Measurements from ENCODE around the gene MS4A4E.
"Not testable (repeated sequence)": the region's sequence is repeated elsewhere in the genome, so short reads cannot be mapped to it uniquely, and the experiment has no call there.

The MS4A4E gene

DNA sequence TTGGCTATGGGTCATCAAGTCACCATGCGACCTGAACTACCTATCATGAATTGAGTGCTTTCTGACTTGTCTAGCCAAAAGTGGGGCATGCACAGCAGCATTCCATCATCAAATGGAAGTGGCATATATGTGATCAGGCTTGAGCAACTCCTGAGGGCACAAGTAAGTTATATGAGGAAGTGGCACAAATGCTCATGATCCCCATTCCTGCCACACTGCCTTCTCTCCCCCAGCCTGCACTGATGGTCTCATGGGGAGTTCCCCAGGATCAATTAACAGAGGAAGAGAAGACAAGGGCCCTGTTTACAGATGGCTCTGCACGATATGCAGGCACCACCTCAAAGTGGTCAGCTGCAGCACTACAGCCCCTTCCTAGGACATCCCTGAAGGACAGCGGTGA, 21.8 kb downstream of the MS4A4E start:
- no peak for DNase-seq

DNA sequence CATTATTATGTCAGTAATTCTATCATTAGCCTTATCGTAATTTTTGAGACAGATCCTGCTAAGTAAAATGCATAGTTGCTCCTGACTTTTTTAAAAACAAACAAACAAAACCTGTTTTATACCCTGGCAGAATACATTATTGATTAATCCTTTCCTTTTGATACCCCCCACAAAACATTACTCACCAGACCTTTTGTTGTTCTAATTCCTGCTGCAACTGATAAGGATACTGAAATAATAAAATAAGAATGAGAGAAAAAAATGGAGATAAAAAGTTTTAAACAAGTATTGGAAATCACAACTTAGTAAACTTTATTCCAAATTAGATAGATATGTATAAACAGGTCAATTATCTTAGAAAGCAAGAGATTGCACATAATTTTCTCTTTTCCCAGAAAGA, 28.6 kb downstream of the MS4A4E start:
- DNase-seq, result no peak

DNA sequence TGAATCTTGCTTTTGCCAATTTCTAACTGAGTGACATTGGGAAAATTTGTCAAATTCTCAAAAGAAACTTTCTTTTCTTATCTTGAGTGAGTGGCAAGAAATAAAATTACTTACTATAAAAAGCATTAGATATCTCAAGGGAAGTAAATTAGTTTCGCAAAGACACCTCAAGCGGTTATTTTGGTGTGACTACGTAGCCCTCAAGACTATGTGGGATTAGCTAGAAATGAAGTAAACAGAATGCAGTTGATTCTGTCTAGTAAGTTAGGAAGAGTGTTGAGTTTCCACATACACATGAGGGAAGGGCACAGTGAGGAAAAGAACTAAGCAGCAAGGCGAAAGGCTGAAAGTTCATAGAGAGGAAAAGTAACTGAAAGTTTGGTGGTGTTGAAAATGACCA, 31.7 kb downstream of the MS4A4E start:
- DNase-seq, result no peak

DNA sequence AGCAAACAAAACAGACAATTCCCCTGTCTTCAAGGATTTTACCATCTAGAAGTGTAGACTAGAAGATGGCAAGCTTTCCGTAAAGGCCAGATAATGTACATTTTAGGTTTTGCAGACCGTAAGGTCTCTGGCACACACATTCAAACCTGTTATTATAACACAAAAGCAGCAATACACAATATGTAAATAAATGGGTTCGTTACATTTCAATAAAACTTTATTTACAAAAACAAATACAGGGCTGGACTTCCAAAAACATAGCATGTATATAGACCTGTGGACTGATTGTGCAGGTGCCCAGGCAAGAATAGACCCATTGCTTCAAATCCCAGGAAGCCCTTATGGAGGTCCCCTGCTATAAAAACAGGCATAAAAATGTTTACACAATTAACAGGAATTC, 33.0 kb downstream of the MS4A4E start:
- DNase-seq, result no peak

DNA sequence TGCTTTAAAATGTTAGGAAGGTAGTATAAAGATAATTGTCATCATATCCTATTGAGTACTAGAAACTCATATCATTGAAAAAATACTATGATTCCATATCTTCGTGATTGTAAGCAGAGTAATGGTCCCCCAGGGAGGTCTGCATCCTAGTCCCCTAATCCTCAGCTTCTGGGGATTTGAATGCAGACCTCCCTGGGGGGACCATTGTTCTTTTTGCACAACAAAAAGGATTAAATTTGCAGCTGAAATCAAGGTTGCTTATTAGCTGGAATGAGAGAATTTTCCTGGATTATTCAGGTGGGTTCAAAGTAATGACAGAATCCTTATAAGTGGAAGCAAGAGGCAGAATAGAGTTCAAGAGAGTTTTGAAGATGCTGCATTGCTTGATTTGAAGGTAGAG, 34.0 kb downstream of the MS4A4E start:
- no peak for DNase-seq

DNA sequence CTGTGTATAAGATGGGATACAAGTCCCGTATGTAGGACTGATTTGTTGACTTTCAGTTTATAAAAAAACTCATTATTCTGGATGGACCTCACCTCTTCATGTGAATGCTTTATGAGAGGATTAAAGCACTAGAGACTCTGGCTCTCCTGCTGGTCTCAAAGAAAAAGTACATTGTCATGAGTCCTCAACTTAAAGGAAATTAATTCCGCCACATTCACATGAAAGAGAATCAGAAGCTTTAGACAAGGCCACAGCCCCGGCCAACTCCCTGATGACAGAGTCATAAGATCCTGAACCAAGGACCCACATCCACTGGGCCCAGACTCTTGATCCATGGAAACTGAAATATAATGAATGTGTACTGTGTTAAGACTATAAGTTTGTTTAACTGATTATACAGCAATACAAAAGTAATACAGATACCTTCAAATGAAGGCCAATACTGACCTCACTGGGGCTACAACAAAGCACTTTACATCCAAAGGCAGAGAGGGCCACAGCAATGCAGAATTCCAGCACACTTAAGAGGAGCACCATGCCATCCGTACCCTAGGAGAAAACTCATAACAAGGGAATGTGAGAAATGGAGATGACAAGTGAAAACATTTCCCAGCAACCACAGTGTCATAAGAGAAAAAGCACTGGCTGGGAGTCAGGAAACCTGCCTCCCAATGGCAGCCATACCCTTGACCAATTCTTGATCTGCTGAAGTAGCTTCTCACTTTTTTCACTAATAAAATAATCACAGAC, 34.6 kb downstream of the MS4A4E start:
- no peak for DNase-seq

DNA sequence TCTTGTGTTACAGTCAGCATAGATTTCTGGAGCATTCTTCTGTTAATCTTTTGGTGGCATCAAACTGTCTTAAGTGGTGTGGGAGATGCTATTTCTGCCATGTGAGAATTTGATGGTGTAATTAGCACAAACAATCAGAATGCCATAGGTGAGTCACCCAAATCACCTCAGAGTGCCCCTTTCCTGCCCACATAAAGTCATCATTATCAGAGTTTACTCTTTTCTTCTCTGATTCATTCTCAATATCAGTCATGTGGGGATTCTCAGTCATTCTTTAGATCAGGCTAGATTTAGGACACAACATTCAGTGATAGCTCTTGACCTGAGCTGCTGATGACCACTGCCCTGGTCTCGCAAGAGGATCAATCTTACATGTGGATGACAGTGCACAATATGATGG, 36.3 kb downstream of the MS4A4E start:
- DNase-seq, result no peak

DNA sequence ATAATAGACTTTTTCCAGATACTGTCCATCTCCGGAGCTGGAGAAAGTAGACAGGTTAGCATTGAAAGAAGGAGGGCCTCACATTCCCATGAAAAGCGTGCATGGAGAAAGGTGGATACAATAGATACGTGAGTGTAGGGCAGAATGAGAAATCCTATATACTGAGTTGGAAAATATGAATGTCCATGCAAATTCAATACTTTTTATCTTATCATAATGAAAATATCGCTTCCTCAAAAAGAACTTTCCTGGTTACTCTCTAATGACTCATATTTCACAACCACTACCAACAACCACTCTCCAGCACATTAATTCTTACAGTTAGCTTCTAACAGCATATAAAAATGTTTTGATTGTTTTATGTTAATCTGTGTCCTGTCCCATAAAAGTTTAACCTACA, 38.0 kb downstream of the MS4A4E start:
- DNase-seq, result no peak

DNA sequence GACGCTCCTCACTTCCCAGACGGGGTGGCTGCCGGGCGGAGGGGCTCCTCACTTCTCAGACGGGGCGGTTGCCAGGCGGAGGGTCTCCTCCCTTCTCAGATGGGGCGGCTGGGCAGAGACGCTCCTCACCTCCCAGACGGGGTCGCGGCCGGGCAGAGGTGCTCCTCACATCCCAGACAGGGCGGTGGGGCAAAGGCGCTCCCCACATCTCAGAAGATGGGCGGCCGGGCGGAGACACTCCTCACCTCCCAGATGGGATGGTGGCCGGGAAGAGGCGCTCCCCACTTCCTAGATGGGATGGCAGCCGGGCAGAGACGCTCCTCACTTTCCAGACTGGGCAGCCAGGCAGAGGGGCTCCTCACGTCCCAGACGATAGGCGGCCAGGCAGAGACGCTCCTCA, 41.6 kb downstream of the MS4A4E start:
- not testable (repeated sequence) for DNase-seq

DNA sequence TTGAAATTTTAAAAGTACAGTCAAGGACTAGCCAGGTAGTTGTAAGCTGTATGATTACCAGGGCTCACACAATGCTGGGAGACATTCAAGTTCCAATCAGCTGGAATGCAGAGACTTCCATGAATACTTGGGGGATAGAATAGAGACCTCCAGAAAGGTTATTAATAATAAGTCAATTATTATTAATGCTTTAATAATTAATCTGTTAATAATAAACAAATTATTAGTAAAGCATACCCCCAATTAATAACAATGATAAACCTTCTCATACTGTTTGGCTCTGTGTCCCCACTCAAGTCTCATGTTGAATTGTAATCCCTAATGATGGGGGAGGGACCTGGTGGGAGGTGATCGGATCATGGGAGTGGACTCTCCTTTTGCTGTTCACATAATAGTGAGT, 45.5 kb downstream of the MS4A4E start:
- no peak for DNase-seq

DNA sequence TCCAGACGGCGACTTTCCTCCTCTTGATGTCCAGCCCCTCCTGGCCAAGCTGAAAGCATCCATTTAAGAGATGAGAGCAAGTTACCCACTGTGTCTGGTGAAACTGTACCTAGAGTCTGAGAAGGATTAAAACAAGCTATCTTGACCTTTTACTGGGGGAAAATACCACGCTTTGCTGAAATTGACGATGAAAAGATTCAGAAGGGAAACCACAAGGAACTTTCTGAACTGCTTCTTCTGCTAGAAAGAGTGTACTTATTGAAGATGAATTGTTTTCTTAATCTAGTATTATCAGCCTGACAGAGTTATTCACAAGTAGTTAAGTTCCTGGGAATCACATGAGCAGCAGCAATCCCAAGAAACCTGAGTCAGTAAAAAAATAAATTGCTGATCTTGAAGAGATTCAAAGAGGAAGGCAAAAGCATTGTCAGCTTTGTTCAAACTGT, 47.0 kb downstream of the MS4A4E start:
- no peak for DNase-seq

DNA sequence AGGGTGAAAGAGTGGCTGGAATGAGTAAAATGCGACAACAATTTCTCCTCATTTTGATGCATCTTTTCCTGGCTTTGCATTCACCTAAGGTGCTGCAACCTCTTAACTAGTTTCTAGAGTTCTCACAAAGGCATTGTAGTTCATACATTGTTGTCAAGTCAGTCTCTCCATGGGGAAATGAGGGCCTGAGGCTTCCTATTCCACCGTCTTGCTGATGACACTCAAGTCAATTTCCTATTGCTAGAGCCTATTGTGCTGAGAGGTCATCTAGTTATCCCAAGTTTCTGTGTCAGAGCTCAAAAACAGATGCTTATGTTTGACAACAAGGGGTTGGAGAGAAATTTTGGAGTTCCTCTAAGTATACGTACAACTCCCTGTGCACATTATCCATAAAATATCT, 48.4 kb downstream of the MS4A4E start:
- DNase-seq, result no peak

DNA sequence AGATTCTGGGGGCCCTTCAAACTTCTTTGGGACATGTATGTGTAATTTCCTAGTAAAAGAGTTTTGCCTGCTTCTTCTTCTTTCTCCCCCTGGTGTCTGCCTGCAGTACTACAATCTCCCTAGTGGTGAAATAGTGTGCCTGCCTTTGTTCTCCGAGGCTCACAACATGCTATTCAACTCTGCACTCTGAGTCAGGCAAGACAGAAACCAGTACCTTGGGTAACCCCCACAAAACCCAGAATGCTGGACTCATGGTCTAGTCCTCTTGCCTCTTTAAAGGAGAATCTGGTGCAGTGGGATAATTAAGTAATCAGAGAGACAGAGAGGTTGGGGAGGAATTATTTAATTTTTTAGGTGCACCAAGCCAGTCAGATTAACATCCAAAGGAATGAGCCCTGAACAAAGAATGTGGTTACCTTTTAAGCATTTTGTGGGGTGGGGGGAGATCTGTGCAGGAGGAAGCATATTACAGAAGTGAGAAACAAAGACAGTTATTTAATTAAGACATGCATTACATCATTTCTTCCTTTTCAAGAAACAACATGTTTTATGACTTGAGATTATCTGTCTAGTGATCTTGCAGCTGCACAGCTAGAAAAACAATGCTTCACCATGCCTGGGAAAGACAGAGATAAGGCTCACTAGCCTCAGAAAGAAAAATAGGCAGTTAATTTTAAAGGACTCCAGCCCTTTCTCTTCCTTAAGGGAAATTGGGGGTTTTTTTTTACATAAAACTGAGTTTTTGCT, 49.1 kb downstream of the MS4A4E start:
- DNase-seq, result no peak

DNA sequence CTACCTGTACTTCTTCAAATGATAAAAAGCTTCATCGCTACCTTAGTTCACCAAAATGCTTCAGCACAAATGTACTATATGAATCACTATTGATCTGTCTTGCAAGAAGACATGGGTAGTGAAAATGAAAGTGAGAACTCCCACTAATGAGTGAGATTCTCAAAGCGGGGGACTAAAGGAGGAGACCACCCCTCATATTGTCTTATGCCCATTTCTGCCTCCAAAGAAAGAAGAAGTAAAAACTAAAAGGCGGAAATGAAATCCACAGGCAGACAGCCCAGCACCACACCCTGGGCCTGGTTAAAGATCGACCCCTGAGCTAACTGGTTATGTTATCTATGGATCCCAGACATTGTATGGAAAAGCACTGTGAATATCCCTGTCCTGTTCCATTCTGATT, 50.4 kb downstream of the MS4A4E start:
- not testable (repeated sequence) for DNase-seq

DNA sequence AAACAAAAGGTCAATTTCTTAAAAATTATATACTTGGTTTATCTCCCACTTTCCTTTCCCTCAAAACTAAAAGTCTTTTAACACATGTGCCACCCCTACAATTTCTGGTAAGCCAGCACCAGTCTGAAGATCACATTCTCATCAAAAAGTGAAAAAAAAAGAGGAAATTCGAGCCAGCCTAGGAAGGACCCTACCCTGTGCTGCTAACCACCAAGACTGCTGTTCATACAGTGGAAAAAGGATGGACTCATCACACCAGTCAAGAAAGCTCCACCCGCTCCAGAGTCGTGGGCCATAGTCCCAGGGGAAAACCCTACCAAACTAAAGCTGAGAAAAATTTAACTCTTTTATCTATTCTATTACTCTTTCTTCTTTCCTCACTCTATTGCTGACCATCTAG, 54.5 kb downstream of the MS4A4E start:
- DNase-seq, result not testable (repeated sequence)

DNA sequence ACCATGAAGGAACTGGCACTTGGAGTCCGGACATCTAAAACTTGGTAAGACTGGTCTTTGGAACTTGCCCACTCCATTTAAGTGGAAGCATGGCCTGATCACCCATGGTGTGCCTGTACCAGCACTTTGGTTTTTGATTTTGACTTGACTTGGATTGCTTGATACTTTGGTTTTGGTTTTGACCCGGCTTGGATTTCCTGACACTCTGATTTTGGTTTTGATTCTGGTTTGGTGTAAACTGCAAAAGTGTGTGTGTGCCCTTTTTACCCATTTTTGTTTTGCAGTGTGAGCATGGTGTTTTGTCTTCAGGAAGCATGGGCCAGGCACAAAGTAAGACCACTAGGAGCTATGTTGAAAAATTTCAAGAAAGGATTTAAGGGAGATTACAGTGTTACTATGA, 56.8 kb downstream of the MS4A4E start:
- not testable (repeated sequence) for DNase-seq

DNA sequence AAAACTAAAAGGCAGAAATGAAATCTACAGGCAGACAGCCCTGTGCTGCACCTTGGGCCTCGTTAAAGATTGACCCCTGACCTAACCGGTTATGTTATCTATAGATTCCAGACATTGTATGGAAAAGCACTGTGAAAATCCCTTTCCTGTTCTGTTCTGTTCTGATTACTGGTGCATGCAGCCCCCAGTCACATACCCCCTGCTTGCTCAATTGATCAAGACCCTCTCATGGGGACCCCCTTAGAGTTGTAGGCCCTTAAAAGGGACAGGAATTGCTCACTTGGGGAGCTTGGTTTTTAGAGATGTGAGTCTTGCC, 57.5 kb downstream of the MS4A4E start:
- not testable (repeated sequence) for DNase-seq

DNA sequence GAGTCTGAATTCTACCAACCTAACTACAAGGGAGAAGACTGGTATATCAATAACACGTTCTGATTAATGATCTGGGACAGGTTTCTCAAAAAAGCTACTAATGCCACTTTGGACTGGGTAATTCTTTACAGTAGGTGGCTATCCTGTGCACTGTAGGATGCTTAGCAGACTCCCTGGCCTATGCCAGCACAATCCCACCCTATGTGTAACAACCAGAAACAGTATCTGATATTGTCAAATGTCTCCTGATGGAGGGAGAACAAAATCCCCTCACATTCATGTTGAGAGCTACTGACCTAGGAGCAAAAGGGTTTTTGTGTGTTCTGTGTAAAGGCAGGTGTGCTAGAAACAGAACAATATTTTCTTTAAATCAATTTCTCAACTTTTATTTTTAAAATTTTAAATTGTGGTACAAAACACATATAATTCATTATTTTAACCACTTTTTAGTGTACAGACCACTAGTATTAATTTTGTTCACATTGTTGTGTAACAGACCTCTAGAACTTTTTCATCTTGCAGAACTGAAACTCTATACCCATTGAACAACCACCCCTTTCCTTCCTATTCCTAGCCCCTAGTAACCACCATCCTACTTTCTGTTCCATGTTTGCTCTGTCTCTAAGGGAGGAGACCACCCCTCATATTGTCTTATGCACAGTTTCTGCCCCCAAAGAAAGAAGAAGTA, 58.0 kb downstream of the MS4A4E start:
- no peak for DNase-seq

DNA sequence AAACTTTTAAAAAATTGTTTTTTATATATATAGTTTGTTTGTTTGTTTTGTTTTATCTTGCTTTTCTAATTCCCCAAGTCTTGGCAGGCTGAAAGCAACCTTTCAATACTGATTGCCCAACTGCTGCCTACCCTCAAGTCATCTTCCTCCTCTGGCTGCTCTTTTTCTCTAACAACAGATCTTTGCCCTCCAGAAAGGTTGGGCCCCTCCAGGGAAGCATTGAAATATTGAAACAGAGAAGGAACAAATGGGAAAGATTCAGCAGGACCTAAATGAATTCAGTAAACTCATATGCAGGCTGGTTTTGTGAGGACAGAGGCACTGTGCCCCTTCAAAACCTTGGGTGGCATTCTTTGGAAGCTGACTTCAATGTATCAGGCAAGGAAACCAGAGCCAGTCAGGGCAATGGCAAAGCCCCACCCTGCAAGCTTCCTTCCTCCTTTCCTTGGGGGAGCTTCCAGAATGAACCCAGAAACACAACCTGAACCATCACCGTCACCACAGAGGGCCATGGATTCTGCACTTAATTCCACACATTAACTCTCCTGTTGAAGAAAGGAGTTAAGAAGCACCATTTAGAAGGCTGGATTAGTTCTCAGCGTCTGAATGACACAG, 59.2 kb downstream of the MS4A4E start:
- no peak for DNase-seq

DNA sequence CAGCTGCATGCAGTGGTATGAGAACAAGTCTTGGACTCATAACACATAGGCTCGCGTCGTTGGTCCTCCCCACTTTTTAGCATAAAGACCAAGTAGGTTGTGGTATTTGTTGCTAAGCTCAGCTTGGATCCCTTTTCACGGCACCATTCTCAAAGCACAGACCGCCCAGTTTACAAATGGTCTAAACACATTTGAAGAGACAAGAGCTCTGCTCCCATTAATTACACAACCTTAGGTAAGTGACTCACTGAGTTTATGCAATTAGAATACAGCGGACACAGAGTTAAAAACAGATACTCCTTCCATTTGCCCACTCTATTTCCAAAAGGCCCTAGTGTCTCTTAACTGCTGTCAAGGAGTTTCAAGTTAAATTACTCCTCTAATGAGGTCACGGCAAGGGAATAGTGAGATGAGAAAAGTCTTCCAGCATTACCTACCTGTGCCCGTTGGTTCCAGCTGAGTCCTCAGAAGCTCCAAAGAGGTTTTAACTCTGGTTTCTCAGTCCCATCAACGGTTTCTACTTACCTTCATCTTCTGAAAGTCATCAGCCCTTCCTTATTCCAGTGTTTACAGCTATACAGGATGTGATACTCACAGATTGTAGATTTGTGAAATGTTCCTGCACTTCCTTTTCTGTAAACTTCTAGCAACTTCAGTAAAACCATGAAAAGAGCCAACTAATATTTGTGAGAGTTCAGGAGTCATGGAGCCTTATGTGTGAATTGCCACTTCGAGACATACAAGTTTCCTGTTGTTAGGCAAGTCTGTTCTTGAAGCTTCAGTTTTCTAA, 60.2 kb downstream of the MS4A4E start, which contains the start of gene MS4A6A:
Gene MS4A6A, minus strand, starts transcription at position 543 of the 790 bp plus-strand sequence. CDS start 1,356 bp downstream, outside the sequence.
- no peak for DNase-seq

DNA sequence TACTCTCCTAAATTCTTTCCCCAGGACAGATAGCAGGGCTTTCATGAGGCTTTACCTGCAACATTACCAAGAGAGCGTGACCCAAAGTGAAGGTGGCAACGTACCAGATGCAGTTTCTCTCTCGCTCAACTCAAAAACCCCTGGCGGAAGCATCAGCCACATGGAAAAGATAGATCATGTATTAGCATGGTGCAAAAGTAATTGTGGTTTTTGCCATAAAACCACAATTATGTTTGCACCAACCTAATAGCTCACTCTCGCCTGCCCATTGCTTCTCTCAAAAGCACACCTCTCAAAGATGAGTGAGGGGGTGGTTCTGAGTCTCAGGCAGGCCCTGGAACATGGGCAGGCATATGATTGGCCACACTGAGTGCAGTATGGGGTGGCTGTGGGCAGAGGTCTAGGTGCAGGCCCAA, 67.1 kb downstream of the MS4A4E start:
- DNase-seq, result no peak

DNA sequence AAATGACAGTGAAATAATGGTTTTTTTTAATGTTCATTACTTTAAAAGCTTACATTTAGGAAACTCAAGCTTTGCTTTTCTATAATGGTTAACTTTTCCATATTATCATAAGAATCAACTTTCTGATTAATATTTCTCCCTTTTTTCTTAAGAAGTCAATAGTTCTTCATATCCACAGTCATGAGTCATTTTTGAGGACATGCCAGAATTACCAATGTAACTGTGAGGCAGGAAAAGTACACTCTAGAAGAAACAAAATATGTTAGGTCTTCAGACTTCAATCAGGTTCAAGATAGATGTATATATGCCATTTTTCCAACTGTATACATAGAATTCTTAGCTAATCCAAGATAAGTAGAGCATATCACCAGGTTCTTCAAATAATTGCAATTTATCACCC, 70.9 kb downstream of the MS4A4E start:
- no peak for DNase-seq

DNA sequence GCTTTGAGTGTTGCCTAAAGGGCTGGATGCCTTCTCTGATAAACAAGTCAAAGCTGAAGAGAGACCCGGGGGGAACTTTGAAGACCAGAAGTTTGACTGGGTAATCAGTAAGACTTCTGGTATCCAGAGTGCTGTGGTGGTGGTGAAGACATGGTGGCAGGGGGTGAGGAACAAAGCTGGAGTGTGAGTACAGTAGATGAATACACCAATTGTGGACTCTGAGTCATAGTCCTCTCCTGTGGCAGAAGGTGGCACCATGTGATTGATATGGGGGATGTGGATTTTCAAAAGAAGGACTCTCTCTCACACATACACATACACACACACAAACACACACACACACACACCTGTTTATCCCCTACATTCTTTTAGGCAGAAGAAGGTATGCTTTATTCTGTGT, 72.4 kb downstream of the MS4A4E start:
- DNase-seq, result no peak

Measured in DMS153 (cell line).